GM20000 (cell line): ENCODE measurements around the gene FMN1.
"Not testable (repeated sequence)": the region's sequence is repeated elsewhere in the genome, so short reads cannot be mapped to it uniquely, and the experiment has no call there.

Source experiments
- DNase-seq: peaks from one replicate; pipeline ENCODE4 v3.0.0; 2012; ENCODE audit warnings: low spot score
- TF ChIP-seq, protein P1 (sequence below): IDR thresholded peaks from 2 replicates; pipeline ENCODE4 v1.5.1; 2012; ENCODE audit warnings: mild to moderate bottlenecking, control low read depth; ENCODE audit errors: extremely low read depth, missing control alignments

Gene FMN1

GRCh38 chr15:33080006-33080405 is 114.5 kb downstream of the FMN1 start:
- TF ChIP-seq, protein P1, sequence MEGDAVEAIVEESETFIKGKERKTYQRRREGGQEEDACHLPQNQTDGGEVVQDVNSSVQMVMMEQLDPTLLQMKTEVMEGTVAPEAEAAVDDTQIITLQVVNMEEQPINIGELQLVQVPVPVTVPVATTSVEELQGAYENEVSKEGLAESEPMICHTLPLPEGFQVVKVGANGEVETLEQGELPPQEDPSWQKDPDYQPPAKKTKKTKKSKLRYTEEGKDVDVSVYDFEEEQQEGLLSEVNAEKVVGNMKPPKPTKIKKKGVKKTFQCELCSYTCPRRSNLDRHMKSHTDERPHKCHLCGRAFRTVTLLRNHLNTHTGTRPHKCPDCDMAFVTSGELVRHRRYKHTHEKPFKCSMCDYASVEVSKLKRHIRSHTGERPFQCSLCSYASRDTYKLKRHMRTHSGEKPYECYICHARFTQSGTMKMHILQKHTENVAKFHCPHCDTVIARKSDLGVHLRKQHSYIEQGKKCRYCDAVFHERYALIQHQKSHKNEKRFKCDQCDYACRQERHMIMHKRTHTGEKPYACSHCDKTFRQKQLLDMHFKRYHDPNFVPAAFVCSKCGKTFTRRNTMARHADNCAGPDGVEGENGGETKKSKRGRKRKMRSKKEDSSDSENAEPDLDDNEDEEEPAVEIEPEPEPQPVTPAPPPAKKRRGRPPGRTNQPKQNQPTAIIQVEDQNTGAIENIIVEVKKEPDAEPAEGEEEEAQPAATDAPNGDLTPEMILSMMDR = no peak
- no peak for DNase-seq

DNA sequence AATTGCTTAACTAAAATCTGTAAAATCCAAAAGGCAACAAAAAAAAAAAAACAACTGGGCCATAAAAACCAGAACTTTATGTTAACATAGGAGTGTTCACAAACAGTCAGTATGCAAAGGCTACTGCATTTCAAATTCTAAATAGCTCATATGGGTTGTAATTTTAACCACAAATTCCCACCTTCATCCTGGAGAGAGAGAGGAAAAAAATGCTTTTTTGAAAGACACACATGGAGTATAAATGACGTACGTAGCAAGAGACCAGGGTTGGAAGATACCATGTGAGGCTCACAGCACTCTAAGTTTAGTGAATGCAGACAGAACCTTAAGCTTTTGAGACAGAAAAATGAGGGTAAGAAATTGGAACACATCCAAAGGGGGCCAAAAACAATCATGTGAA is 115.9 kb downstream of the FMN1 start:
- no peak for DNase-seq

DNA sequence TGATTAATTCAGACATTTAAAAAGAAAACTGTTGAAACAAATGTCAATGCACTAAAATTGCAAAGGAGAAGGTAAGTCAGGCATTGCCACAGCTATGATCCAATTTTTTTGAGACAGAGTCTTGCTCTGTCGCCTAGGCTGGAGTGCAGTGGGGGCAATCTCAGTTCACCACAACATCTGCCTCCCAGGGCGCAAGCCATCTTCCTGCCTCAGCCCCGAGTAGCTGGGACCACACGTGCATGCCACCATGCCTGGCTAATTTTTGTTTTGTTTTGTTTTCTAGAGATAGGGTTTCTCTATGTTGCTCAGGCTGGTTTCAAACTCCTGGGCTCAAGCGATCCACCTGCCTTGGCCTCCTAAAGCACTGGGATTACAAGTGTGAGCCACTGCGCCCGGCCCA is 117.6 kb downstream of the FMN1 start:
- TF ChIP-seq, protein P1 = no peak
- no peak for DNase-seq

More for the DNA sequence above, 115.9 kb downstream of the FMN1 start:
- TF ChIP-seq, protein P1 = no peak

DNA sequence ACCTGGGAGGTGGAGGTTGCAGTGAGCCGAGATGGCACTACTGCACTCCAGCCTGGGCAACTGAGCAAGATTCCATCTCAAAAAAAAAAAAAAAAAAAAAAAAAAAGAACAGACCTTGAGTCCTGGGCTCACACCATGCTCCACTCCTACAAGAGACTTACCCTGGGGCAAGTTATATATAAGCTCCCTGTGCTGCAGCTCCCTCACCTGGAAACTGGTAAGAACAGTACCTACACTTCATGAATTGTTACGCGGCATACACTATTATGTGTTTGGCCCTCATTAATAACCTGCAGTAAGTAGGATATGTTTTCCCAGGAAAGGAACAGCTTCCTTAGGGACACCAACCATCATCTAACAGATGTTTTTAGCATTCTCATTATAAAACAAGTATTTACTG is 119.6 kb downstream of the FMN1 start:
- no peak for DNase-seq
- TF ChIP-seq, protein P1 = no peak

DNA sequence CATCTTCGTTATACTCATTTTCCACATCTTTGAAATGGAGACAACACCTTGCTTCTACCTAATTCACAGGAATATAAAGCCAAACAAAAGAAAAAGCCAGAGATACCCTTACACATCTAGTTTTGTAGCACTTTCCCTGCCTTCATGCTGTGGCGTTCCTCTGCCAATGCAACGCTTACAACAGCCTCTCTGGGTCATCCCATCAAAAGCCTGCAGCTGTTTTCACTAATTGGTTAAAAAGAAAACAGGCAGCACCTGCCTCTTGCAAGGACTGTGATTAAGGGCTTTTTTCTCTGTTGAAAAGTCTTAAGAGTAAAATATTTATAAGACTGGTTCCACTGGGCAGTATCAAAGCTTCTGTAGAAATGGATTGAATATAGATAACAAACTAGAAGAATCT is 120.3 kb downstream of the FMN1 start:
- TF ChIP-seq, protein P1 = no peak

GRCh38 chr15:33071451-33071850 is 123.1 kb downstream of the FMN1 start:
- no peak for DNase-seq
- TF ChIP-seq, protein P1 = no peak

More for the DNA sequence above, 120.3 kb downstream of the FMN1 start:
- DNase-seq = no peak

DNA sequence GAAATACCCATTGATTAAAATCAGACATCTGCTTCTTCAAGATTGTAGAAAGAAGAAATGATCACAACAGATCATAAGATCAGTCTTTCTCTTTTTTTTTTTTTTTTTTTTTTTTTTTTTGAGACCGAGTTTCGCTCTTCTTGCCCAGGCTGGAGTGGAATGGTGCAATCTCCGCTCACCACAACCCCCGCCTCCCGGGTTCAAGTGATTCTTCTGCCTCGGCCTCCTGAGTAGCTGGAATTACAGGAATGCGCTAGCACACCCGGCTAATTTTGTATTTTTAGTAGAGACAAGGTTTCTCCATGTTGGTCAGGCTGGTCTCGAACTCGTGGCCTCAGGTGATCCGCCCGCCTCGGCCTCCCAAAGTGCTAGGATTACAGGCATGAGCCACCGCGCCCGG is 124.6 kb downstream of the FMN1 start:
- not testable (repeated sequence) for DNase-seq

DNA sequence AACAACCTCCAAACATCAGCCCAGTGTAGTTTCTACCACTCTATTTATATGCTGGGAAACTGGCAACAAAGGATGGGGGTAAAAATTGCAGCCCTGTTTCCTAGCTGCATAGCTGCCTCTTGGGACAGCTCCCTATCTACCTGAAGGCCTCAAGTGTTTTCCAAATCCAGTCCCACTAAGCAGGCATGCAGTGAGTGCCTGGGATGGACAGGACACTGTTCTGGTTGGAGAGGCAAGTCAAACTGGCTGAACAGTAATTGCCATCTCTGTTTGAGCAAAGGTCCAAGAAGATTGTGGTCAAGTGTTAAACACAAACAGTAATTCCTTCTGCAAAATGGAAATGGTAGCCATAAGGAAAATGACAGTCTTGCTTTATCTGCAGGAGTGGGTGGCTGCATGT is 125.4 kb downstream of the FMN1 start:
- no peak for DNase-seq
- TF ChIP-seq, protein P1 = no peak
